H1 (cell line): ENCODE results near the gene CCDC40. TPM values are rescaled to one million over a fixed set of nuclear protein-coding genes. Genes with fewer than 3 reads are reported as not detected.

Experiments used
- ASH2L ChIP-seq: fragments of 200-600, 300-600 bp; sonication (generic); IDR thresholded peaks from one replicate; pipeline ENCODE4 v1.7.1; 2017; ENCODE audit warnings: low read length
- CHD7 ChIP-seq: fragments of 300-600 bp; sonication (generic); IDR thresholded peaks from 2 replicates; pipeline ENCODE4 v1.7.1; 2012; ENCODE audit warnings: low read length, moderate library complexity, mild to moderate bottlenecking, inconsistent platforms; ENCODE audit not compliant: insufficient replicate concordance
- CREB1 ChIP-seq: IDR thresholded peaks from 2 replicates; pipeline ENCODE4 v1.6.1; 2012; ENCODE audit warnings: inconsistent platforms
- CTCF ChIP-seq, 3 experiments: IDR thresholded peaks; 1 replicate in 2 of 3; 2 replicates in 1 of 3; pipeline versions ENCODE4 v1.5.1 to v1.6.1; 2011; ENCODE audit warnings: low read length in 3 of 3, mild to moderate bottlenecking in 3 of 3, inconsistent platforms in 2 of 3, low read depth in 1 of 3, moderate library complexity in 1 of 3; ENCODE audit not compliant: insufficient read depth in 1 of 3; ENCODE audit errors: control extremely low read depth in 1 of 3
- SAP30 ChIP-seq: fragments of 300-600 bp; sonication (generic); IDR thresholded peaks from 2 replicates; pipeline ENCODE4 v1.7.1; 2012; ENCODE audit warnings: low read length, moderate library complexity, mild to moderate bottlenecking, inconsistent platforms; ENCODE audit not compliant: insufficient read depth, insufficient replicate concordance
- SIN3A ChIP-seq, 2 experiments: IDR thresholded peaks in 1 of 2; conservative IDR thresholded peaks in 1 of 2; 2 replicates each; pipeline ENCODE4 v1.6.1; 2011 to 2012; ENCODE audit warnings: low read length in 2 of 2, improper control_type of control experiment in 1 of 2, low read depth in 1 of 2, mild to moderate bottlenecking in 1 of 2
- YY1 ChIP-seq: IDR thresholded peaks from 2 replicates; pipeline ENCODE4 v1.6.1; 2011; ENCODE audit warnings: low read depth, mild to moderate bottlenecking, low read length
- polyA plus RNA-seq, 7 experiments: library from polyadenylated mRNA; depleted of rRNA in 3 of 7; stranded (reverse) in 5 of 7; unstranded in 2 of 7; fragments of >200 nt in 5 of 7; fragments of 200-250 nt in 2 of 7; gene quantifications; 1 replicate in 5 of 7; 2 replicates in 1 of 7; 4 replicates in 1 of 7; pipeline versions ENCODE4 v1.2.1 to v1.2.3, GENCODE V29; 2011 to 2013; ENCODE audit warnings: missing spikeins in 2 of 7, mixed read lengths in 2 of 7
- total RNA-seq: library from RNA; stranded (reverse); fragmentation: NEBNext Ultra II Directional; extraction: Animal tissue kit (Norgen Biotek cat#: 25700); gene quantifications from 2 replicates; pipeline ENCODE4 v1.2.1, GENCODE V29; 2021

CCDC40 gene
- total and polyA plus RNA-seq, 2 of the 8 experiments (the other 6 are each of a cell fraction or from before 2014, with no cell fraction given), result 4.1 to 11.5 TPM

GRCh38 chr17:80036715-80037477 lies 454 bp downstream of the CCDC40 start (continued):
- TF ChIP-seq CHD7 (no peak), CREB1 (0 out of 2 replicates have a peak, but pooled peaks have one; percentile 17), ASH2L (peak; percentile 81), YY1 (no peak), SIN3A (conservative IDR thresholded peaks at IDR 0.05 in 1 of 2, IDR thresholded peaks at IDR 0.05 in 1 of 2; ENCODE audit: low read depth in 1 of 2, low read length in 2 of 2) (peak in 1 of 2 experiments; percentile 40; a peak in 2 of 4 replicates), SAP30 (no peak), CTCF (IDR thresholded peaks at IDR 0.05; ENCODE audit: control extremely low read depth in 1 of 3, insufficient read depth in 1 of 3, low read depth in 1 of 3, low read length in 3 of 3) (no peak)
